ENCODE measurements around the gene TNS1. TPM values are rescaled to one million over a fixed set of nuclear protein-coding genes. Genes with fewer than 3 reads are reported as not detected.

The TNS1 gene
- polyA plus RNA-seq, 1 of the 3 experiments (the other 2 are of a cell fraction) = 12.1 TPM

DNA sequence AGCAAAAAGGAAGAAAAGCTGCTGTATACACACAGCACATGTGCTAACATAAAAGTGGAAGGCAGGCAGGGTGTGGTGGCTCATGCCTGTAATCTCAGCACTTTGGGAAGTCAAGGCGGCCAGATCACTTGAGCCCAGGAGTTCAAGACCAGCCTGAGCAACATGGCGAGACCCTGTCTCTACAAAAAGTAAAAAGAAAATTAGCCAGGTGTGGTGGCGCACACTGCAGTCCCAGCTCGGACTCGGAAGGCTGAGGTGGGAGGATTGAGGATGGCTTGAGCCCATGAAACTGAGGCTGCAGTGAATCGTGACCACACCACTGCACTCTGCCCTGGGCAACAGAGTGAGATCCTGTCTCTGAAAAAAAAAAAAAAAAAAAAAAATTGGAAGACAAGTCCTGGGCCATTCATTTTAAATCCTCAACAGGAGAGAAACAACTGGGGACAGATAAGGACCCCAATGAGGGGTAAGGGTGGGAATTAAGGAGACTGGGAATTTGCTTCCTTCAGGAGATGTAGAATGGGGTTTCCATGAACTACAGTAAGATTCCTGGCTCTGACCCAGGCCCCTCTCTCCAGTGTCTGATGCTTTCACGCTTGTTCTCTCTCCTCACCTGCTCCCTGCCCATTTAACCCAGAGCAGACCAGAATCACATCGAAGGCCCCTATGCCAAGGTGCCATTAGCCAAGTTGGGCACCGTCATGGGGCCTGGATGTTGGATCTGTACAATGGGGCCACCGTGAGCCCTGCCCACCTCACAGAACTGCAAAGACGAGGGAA lies 29.6 kb downstream of the TNS1 start:
- no peaks in the 10 kb centered on the region for H3K9me3 ChIP-seq
- 90% methylated on average over 11 of the region's 11 CpGs for WGBS (ENCODE audit: low lambda C conversion rate)
- H3K79me2 ChIP-seq (ENCODE audit: insufficient read depth) = peaks cover 45% of the 10 kb centered on the region
- H3K36me3 ChIP-seq (replicated peaks in 1 of 2; ENCODE audit: control insufficient read depth in 1 of 2, insufficient read depth in 2 of 2, low read length in 1 of 2) = peaks cover 16 to 20% of the 10 kb centered on the region in 2 experiments
- ChIA-PET CTCF (interaction anchor here (0.6 to 3.7 kb wide), 8 partner anchors 10 to 188 kb away, joined by 3 to 21 read pairs (median 5); partner anchors contain the start of gene RUFY4), POLR2A (no interaction called here)
- peaks cover 0 to 3% of the 10 kb centered on the region in 2 experiments; a peak in 1 of 4 replicates for H3K4me1 ChIP-seq (ENCODE audit: control insufficient read depth in 1 of 2, insufficient read depth in 2 of 2, low read depth in 1 of 2, low read length in 1 of 2)
- H3K9me2 ChIP-seq = no peaks in the 10 kb centered on the region
- no peak overlapping the region for H3K4me3 ChIP-seq (ENCODE audit: low read depth in 2 of 2, low read length in 1 of 2)
- TF ChIP-seq JUND (IDR thresholded peaks at IDR 0.05) (no peak), GATA2 (CRISPR knock-in tag; IDR thresholded peaks at IDR 0.05) (no peak), SMC3 (IDR thresholded peaks at IDR 0.05; ENCODE audit: low read depth, low read length) (no peak), POLR2AphosphoS5 (IDR thresholded peaks at IDR 0.05; ENCODE audit: low read depth, low read length) (no peak), TCF12 (IDR thresholded peaks at IDR 0.05) (no peak), YY1 (IDR thresholded peaks at IDR 0.05; ENCODE audit: low read depth) (no peak), RFX5 (IDR thresholded peaks at IDR 0.05; ENCODE audit: low read length) (no peak), FOSL2 (IDR thresholded peaks at IDR 0.05; ENCODE audit: borderline replicate concordance, low read depth) (no peak), NRF1 (IDR thresholded peaks at IDR 0.05; ENCODE audit: low read depth, low read length) (no peak), TEAD4 (IDR thresholded peaks at IDR 0.05; ENCODE audit: borderline replicate concordance, insufficient read depth) (no peak), RCOR1 (IDR thresholded peaks at IDR 0.05; ENCODE audit: low read length) (no peak), EP300 (IDR thresholded peaks at IDR 0.05; ENCODE audit: borderline replicate concordance in 1 of 2, low read depth in 1 of 2, low read length in 1 of 2) (no peak), GABPA (IDR thresholded peaks at IDR 0.05; ENCODE audit: low read depth) (no peak), RXRA (IDR thresholded peaks at IDR 0.05; ENCODE audit: borderline replicate concordance, low read depth) (no peak)
- TF ChIP-seq, protein P1, sequence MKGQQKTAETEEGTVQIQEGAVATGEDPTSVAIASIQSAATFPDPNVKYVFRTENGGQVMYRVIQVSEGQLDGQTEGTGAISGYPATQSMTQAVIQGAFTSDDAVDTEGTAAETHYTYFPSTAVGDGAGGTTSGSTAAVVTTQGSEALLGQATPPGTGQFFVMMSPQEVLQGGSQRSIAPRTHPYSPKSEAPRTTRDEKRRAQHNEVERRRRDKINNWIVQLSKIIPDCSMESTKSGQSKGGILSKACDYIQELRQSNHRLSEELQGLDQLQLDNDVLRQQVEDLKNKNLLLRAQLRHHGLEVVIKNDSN (IDR thresholded peaks at IDR 0.05; ENCODE audit: borderline replicate concordance, low read depth) = no peak
- TF ChIP-seq, protein P2, sequence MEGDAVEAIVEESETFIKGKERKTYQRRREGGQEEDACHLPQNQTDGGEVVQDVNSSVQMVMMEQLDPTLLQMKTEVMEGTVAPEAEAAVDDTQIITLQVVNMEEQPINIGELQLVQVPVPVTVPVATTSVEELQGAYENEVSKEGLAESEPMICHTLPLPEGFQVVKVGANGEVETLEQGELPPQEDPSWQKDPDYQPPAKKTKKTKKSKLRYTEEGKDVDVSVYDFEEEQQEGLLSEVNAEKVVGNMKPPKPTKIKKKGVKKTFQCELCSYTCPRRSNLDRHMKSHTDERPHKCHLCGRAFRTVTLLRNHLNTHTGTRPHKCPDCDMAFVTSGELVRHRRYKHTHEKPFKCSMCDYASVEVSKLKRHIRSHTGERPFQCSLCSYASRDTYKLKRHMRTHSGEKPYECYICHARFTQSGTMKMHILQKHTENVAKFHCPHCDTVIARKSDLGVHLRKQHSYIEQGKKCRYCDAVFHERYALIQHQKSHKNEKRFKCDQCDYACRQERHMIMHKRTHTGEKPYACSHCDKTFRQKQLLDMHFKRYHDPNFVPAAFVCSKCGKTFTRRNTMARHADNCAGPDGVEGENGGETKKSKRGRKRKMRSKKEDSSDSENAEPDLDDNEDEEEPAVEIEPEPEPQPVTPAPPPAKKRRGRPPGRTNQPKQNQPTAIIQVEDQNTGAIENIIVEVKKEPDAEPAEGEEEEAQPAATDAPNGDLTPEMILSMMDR (IDR thresholded peaks at IDR 0.05) = no peak
- TF ChIP-seq, protein P3, sequence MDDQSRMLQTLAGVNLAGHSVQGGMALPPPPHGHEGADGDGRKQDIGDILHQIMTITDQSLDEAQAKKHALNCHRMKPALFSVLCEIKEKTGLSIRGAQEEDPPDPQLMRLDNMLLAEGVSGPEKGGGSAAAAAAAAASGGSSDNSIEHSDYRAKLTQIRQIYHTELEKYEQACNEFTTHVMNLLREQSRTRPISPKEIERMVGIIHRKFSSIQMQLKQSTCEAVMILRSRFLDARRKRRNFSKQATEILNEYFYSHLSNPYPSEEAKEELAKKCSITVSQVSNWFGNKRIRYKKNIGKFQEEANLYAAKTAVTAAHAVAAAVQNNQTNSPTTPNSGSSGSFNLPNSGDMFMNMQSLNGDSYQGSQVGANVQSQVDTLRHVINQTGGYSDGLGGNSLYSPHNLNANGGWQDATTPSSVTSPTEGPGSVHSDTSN (IDR thresholded peaks at IDR 0.05) = no peak
- TF ChIP-seq, protein P4, sequence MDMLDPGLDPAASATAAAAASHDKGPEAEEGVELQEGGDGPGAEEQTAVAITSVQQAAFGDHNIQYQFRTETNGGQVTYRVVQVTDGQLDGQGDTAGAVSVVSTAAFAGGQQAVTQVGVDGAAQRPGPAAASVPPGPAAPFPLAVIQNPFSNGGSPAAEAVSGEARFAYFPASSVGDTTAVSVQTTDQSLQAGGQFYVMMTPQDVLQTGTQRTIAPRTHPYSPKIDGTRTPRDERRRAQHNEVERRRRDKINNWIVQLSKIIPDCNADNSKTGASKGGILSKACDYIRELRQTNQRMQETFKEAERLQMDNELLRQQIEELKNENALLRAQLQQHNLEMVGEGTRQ (IDR thresholded peaks at IDR 0.05; ENCODE audit: borderline replicate concordance, low read depth, low read length) = no peak
- TF ChIP-seq, protein P5, sequence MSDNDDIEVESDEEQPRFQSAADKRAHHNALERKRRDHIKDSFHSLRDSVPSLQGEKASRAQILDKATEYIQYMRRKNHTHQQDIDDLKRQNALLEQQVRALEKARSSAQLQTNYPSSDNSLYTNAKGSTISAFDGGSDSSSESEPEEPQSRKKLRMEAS (IDR thresholded peaks at IDR 0.05; ENCODE audit: low read depth) = no peak
- H3F3A ChIP-seq (replicated peaks; ENCODE audit: insufficient read depth) = peaks cover 15% of the 10 kb centered on the region
- no peak for DNase-seq
- H3K4me2 ChIP-seq = no peak overlapping the region
- H3K27me3 ChIP-seq (ENCODE audit: insufficient read depth) = no peaks in the 10 kb centered on the region
- no peak overlapping the region for H3K27ac ChIP-seq (ENCODE audit: low read depth in 2 of 2, low read length in 1 of 2)
- no peak overlapping the region for H2AFZ ChIP-seq (ENCODE audit: low read depth)
- peaks cover 66% of the 10 kb centered on the region; the same call in 1 of the 2 replicates for H4K20me1 ChIP-seq (ENCODE audit: insufficient read depth)
- H3K9ac ChIP-seq = no peak overlapping the region
